Stimulated activated CD8-positive, alpha-beta memory T cell treated with anti-CD3 and anti-CD28 coated beads, Interleukin-12 subunit alpha, Interleukin-12 subunit beta, amount 100 ng/mL, for 4 hours (primary cell): ENCODE measurements around the gene CASK.

ENCODE experiments used
- DNase-seq: peaks from one replicate; pipeline ENCODE4 v3.0.0-alpha.2; 2020; ENCODE audit warnings: low read depth

The CASK gene

GRCh38 chrX:41923211-41923977 is at the start of gene CASK:
Gene CASK (minus strand): TSS chrX:41923554. CDS start chrX:41922988, 566 bp downstream.
- peak; percentile 79 for DNase-seq

- no peak for DNase-seq
These were observed 48.0 kb upstream of the CASK start for GRCh38 chrX:41971346-41971745.

- no peak for DNase-seq
These were observed 47.1 kb upstream of the CASK start for GRCh38 chrX:41970419-41970818.

- DNase-seq = no peak
These were observed 40.0 kb upstream of the CASK start for GRCh38 chrX:41963348-41963747.

- DNase-seq = no peak
These were observed 36.8 kb upstream of the CASK start for GRCh38 chrX:41960142-41960541.

GRCh38 chrX:41958861-41959260 is 35.5 kb upstream of the CASK start:
- DNase-seq = no peak

- DNase-seq = no peak
These were observed 32.7 kb upstream of the CASK start for GRCh38 chrX:41956027-41956426.

- no peak for DNase-seq
These were observed 28.7 kb upstream of the CASK start for GRCh38 chrX:41952102-41952501.

- DNase-seq = no peak
These were observed 23.7 kb upstream of the CASK start for GRCh38 chrX:41946989-41947612.

GRCh38 chrX:41946235-41946634 is 22.9 kb upstream of the CASK start:
- no peak for DNase-seq

- no peak for DNase-seq
These were observed 12.5 kb upstream of the CASK start for GRCh38 chrX:41935832-41936231.

- DNase-seq = no peak
These were observed 10.2 kb upstream of the CASK start for GRCh38 chrX:41933546-41933945.

- no peak for DNase-seq
These were observed 9.5 kb upstream of the CASK start for GRCh38 chrX:41932885-41933284.

GRCh38 chrX:41931591-41931990 is 8.2 kb upstream of the CASK start:
- no peak for DNase-seq

GRCh38 chrX:41923978-41924683 is 777 bp upstream of the CASK start:
- no peak for DNase-seq

- DNase-seq = no peak
These were observed 763 bp downstream of the CASK start for GRCh38 chrX:41922431-41923151.

- no peak for DNase-seq
These were observed 1.6 kb downstream of the CASK start for GRCh38 chrX:41921492-41922430.

- DNase-seq = no peak
These were observed 3.5 kb downstream of the CASK start for GRCh38 chrX:41919870-41920269.

- DNase-seq = no peak
These were observed 5.8 kb downstream of the CASK start for GRCh38 chrX:41917517-41917916.

- DNase-seq = no peak
These were observed 9.9 kb downstream of the CASK start for GRCh38 chrX:41913476-41913875.

- DNase-seq = no peak
These were observed 10.4 kb downstream of the CASK start for GRCh38 chrX:41912923-41913322.
